ENCODE data around the gene PTGDR2.

The PTGDR2 gene

GRCh38 chr11:60869451-60869825 is 13.7 kb upstream of the PTGDR2 start:
- no peaks in the 10 kb centered on the region for H3K9me3 Mint-ChIP-seq
- H3K27ac Mint-ChIP-seq = no peak overlapping the region
- peaks cover 7% of the 10 kb centered on the region for H3K4me1 Mint-ChIP-seq (ENCODE audit: low read depth)
- no peaks in the 10 kb centered on the region for H3K36me3 Mint-ChIP-seq (ENCODE audit: low read depth)
- H3K27me3 Mint-ChIP-seq (ENCODE audit: low read depth) = peaks cover 2% of the 10 kb centered on the region
- no peak overlapping the region for H3K4me3 Mint-ChIP-seq

GRCh38 chr11:60868682-60869450 is 13.1 kb upstream of the PTGDR2 start:
- no peak overlapping the region for H3K27ac Mint-ChIP-seq
- H3K36me3 Mint-ChIP-seq (ENCODE audit: low read depth) = no peaks in the 10 kb centered on the region
- H3K27me3 Mint-ChIP-seq (ENCODE audit: low read depth) = peaks cover 4% of the 10 kb centered on the region
- H3K4me3 Mint-ChIP-seq = no peak overlapping the region
- H3K4me1 Mint-ChIP-seq (ENCODE audit: low read depth) = peaks cover 7% of the 10 kb centered on the region
- H3K9me3 Mint-ChIP-seq = no peaks in the 10 kb centered on the region

- no peak overlapping the region for H3K4me3 Mint-ChIP-seq
- H3K36me3 Mint-ChIP-seq (ENCODE audit: low read depth) = no peaks in the 10 kb centered on the region
- peaks cover 5% of the 10 kb centered on the region for H3K4me1 Mint-ChIP-seq (ENCODE audit: low read depth)
- peaks cover 4% of the 10 kb centered on the region for H3K27me3 Mint-ChIP-seq (ENCODE audit: low read depth)
- H3K27ac Mint-ChIP-seq = no peak overlapping the region
- H3K9me3 Mint-ChIP-seq = no peaks in the 10 kb centered on the region
These were observed 12.3 kb upstream of the PTGDR2 start for GRCh38 chr11:60867871-60868681.

- Mint-ChIP-seq H3K36me3 (ENCODE audit: low read depth) (no peaks in the 10 kb centered on the region), H3K27ac (no peak within 1 kb of the TSS), H3K4me3 (no peak within 1 kb of the TSS), H3K9me3 (no peaks in the 10 kb centered on the region), H3K27me3 (ENCODE audit: low read depth) (peaks cover 11% of the 10 kb centered on the region), H3K4me1 (ENCODE audit: low read depth) (peaks cover 3% of the 10 kb centered on the region)
These were observed 11.4 kb upstream of the PTGDR2 start, which contains the start of gene ZP1 for GRCh38 chr11:60866911-60867870. Gene ZP1 (plus strand): TSS chr11:60867542. CDS start chr11:60867562, 20 bp downstream.

- peaks cover 11% of the 10 kb centered on the region for H3K27me3 Mint-ChIP-seq (ENCODE audit: low read depth)
- no peak overlapping the region for H3K4me3 Mint-ChIP-seq
- no peak overlapping the region for H3K27ac Mint-ChIP-seq
- no peaks in the 10 kb centered on the region for H3K9me3 Mint-ChIP-seq
- H3K36me3 Mint-ChIP-seq (ENCODE audit: low read depth) = no peaks in the 10 kb centered on the region
- peaks cover 3% of the 10 kb centered on the region for H3K4me1 Mint-ChIP-seq (ENCODE audit: low read depth)
These were observed 9.2 kb upstream of the PTGDR2 start for GRCh38 chr11:60864856-60865513.

- H3K4me1 Mint-ChIP-seq (ENCODE audit: low read depth) = peaks cover 7% of the 10 kb centered on the region
- H3K27ac Mint-ChIP-seq = no peak overlapping the region
- no peaks in the 10 kb centered on the region for H3K36me3 Mint-ChIP-seq (ENCODE audit: low read depth)
- no peak overlapping the region for H3K4me3 Mint-ChIP-seq
- H3K27me3 Mint-ChIP-seq (ENCODE audit: low read depth) = peaks cover 11% of the 10 kb centered on the region
- H3K9me3 Mint-ChIP-seq = no peaks in the 10 kb centered on the region
These were observed 8.1 kb upstream of the PTGDR2 start for GRCh38 chr11:60863550-60864521.

GRCh38 chr11:60862171-60862570 is 6.4 kb upstream of the PTGDR2 start:
- Mint-ChIP-seq H3K4me1 (ENCODE audit: low read depth) (peaks cover 12% of the 10 kb centered on the region), H3K4me3 (no peak overlapping the region), H3K36me3 (ENCODE audit: low read depth) (no peaks in the 10 kb centered on the region), H3K9me3 (no peaks in the 10 kb centered on the region), H3K27me3 (ENCODE audit: low read depth) (peaks cover 11% of the 10 kb centered on the region), H3K27ac (no peak overlapping the region)

- peaks cover 11% of the 10 kb centered on the region for H3K27me3 Mint-ChIP-seq (ENCODE audit: low read depth)
- no peak overlapping the region for H3K27ac Mint-ChIP-seq
- peaks cover 12% of the 10 kb centered on the region for H3K4me1 Mint-ChIP-seq (ENCODE audit: low read depth)
These were observed 5.2 kb upstream of the PTGDR2 start for GRCh38 chr11:60860943-60861342.

GRCh38 chr11:60859616-60860250 is 4.0 kb upstream of the PTGDR2 start:
- Mint-ChIP-seq H3K27ac (no peak overlapping the region), H3K4me3 (no peak overlapping the region), H3K36me3 (ENCODE audit: low read depth) (no peaks in the 10 kb centered on the region), H3K9me3 (no peaks in the 10 kb centered on the region), H3K4me1 (ENCODE audit: low read depth) (peaks cover 15% of the 10 kb centered on the region), H3K27me3 (ENCODE audit: low read depth) (peaks cover 11% of the 10 kb centered on the region)

More at GRCh38 chr11:60860943-60861342, 5.2 kb upstream of the PTGDR2 start:
- H3K9me3 Mint-ChIP-seq = no peaks in the 10 kb centered on the region
- H3K36me3 Mint-ChIP-seq (ENCODE audit: low read depth) = no peaks in the 10 kb centered on the region
- no peak overlapping the region for H3K4me3 Mint-ChIP-seq

GRCh38 chr11:60858731-60859464 is 3.1 kb upstream of the PTGDR2 start:
- peak overlapping the region; percentile 70 for H3K27ac Mint-ChIP-seq
- H3K27me3 Mint-ChIP-seq (ENCODE audit: low read depth) = peaks cover 7% of the 10 kb centered on the region
- H3K36me3 Mint-ChIP-seq (ENCODE audit: low read depth) = no peaks in the 10 kb centered on the region
- H3K4me3 Mint-ChIP-seq = no peak overlapping the region
- H3K4me1 Mint-ChIP-seq (ENCODE audit: low read depth) = peaks cover 15% of the 10 kb centered on the region
- H3K9me3 Mint-ChIP-seq = no peaks in the 10 kb centered on the region

- peaks cover 7% of the 10 kb centered on the region for H3K27me3 Mint-ChIP-seq (ENCODE audit: low read depth)
- no peak overlapping the region for H3K4me3 Mint-ChIP-seq
- no peaks in the 10 kb centered on the region for H3K9me3 Mint-ChIP-seq
- peak overlapping the region; percentile 62 for H3K27ac Mint-ChIP-seq
- no peaks in the 10 kb centered on the region for H3K36me3 Mint-ChIP-seq (ENCODE audit: low read depth)
- H3K4me1 Mint-ChIP-seq (ENCODE audit: low read depth) = peaks cover 15% of the 10 kb centered on the region
These were observed 2.5 kb upstream of the PTGDR2 start for GRCh38 chr11:60858236-60858635.

All from T-helper 1 cell treated with Interleukin-12 subunit alpha and Interleukin-12 subunit beta and Interleukin-4 antibody, amounts not matched to agents 30 μg/mL and 1 μg/mL, for 36 hours (primary cell).